ENCODE data around the gene TSPEAR. TPM values are rescaled to one million over a fixed set of nuclear protein-coding genes. Genes with fewer than 3 reads are reported as not detected.
A peak's percentile ranks its signal among the peaks of the same experiment; 100 is the strongest.
"Not testable (repeated sequence)": the region's sequence is repeated elsewhere in the genome, so short reads cannot be mapped to it uniquely, and the experiment has no call there.

The TSPEAR gene
- total RNA-seq, 4 donors from 2014 or later, result 0.19 TPM; not detected in 3

- ATAC-seq (ENCODE audit: low FRiP score) (no peak), DNase-seq (ENCODE audit: low spot score) (no peak)
- TF ChIP-seq CTCF (IDR thresholded peaks at IDR 0.05), result no peak
These were observed 227.8 kb downstream of the TSPEAR start for GRCh38 chr21:44483288-44484237.

- no peak for TF ChIP-seq CTCF (IDR thresholded peaks at IDR 0.05)
- no peak for ATAC-seq (ENCODE audit: low FRiP score)
- no peak for DNase-seq (ENCODE audit: low spot score)
These were observed 228.6 kb downstream of the TSPEAR start for GRCh38 chr21:44482581-44483287.

GRCh38 chr21:44480200-44481053 is 230.9 kb downstream of the TSPEAR start:
- ATAC-seq (ENCODE audit: low FRiP score) (no peak), DNase-seq (ENCODE audit: low spot score) (no peak)
- no peak for TF ChIP-seq CTCF (IDR thresholded peaks at IDR 0.05)

GRCh38 chr21:44479556-44480199 is 231.7 kb downstream of the TSPEAR start:
- TF ChIP-seq CTCF (IDR thresholded peaks at IDR 0.05), result peak in 1 of 3 donors; percentile 6
- ATAC-seq (ENCODE audit: low FRiP score); DNase-seq (ENCODE audit: low spot score): not testable (repeated sequence)

GRCh38 chr21:44478801-44479167 is 232.6 kb downstream of the TSPEAR start:
- no peak for TF ChIP-seq CTCF (IDR thresholded peaks at IDR 0.05)
- DNase-seq (ENCODE audit: low spot score) (no peak), ATAC-seq (ENCODE audit: low FRiP score) (no peak)

GRCh38 chr21:44478124-44478800 is 233.1 kb downstream of the TSPEAR start:
- no peak for TF ChIP-seq CTCF (IDR thresholded peaks at IDR 0.05)
- no peak for DNase-seq (ENCODE audit: low spot score)
- ATAC-seq (ENCODE audit: low FRiP score), result no peak
